PFSK-1 (cell line): ENCODE measurements around the gene DRD4.

Experiments
- POLR2AphosphoS5 ChIP-seq: IDR thresholded peaks from 2 replicates; pipeline ENCODE4 v1.6.1; 2012; ENCODE audit warnings: low read depth, mild to moderate bottlenecking, control low read depth, low read length, moderate library complexity
- TAF1 ChIP-seq: IDR thresholded peaks from 2 replicates; pipeline ENCODE4 v1.6.1; 2012; ENCODE audit warnings: low read length, control low read depth, borderline replicate concordance; ENCODE audit not compliant: insufficient read depth

GRCh38 chr11:623349-623869 lies 13.7 kb upstream of the DRD4 start:
- TF ChIP-seq POLR2AphosphoS5 = no peak
- no peak for TF ChIP-seq TAF1
